ENCODE results near the gene FBXL14.
"Not testable (repeated sequence)": the region's sequence is repeated elsewhere in the genome, so short reads cannot be mapped to it uniquely, and the experiment has no call there.

FBXL14 gene

DNA sequence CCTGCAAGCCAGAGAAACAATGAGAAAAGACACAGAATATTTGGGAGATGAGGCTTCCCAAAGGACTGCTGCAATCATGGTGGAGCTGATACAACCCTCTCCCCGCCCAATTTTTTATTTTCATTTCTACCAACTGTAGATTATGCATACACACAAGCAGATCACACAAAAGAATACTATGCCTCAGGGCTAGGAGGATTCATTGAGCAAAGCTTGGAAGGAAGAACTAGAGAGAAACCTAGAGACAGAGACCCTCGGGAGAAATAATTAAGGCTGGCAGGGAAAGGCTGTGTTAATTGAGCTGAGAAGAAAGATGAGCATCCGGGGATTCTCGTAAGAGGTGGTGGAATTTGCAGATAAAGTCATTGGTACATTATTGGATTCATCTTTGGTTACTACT is 24.8 kb upstream of the FBXL14 start:
- DNase-seq = no peak

DNA sequence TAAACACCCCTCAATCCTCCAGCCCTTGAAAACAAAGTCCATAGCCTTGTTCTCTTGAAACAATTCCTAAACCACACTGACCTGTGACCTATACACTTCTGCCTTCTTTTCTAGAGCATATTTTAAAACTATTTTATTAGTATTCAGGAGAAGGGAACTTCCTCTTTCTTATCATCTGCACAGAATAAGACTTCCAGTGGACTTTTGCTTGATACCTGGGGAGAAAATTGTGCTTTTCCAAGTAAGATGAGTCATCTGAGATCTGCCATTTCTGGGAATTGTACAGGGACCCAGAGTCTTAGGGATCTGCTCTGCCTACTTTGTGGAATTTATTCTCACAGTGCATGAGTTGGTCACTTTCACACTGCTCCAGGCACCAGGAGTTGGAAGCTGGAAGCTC is 24.1 kb upstream of the FBXL14 start:
- DNase-seq = no peak

DNA sequence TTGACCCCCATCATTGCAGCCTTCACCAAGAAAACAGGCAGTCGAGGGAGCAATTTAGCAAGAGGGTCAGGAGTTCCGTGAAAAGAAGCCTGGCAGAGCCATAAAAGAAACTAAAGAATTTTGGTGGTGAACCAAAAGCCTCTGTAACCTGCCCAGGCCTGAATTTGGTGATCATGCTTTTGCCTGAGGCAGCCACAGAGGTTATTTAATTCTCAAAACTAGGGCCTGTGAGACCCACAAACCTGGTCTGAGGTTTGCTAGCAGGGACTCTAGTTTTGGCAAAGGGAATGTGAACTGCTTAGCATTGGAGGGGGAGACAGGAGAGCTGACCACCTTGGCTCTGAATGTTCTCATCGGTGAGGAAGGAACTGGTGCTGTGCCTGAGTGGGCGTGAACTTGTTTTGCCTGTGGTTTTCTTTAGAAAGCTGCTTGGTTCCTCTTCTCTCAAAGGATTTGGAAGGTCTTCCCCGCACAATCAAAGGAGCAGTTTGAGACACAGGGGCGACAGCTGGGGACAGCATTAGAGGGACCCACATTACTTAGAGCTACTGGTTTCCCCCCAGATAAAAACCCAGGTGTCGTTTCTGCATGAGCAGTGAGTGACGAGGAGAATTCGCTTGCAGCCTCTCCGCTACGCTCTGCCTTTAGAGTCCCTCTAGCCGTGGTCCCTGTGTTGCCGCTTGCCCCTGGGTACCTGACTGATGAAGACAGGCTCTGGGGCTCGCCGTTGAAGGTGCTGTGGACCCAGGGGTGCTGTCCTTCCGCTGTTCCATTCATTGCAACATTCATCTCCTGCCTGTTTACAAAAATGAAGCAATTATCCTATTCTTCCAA is 22.1 kb upstream of the FBXL14 start:
- peak; percentile 82 for DNase-seq

DNA sequence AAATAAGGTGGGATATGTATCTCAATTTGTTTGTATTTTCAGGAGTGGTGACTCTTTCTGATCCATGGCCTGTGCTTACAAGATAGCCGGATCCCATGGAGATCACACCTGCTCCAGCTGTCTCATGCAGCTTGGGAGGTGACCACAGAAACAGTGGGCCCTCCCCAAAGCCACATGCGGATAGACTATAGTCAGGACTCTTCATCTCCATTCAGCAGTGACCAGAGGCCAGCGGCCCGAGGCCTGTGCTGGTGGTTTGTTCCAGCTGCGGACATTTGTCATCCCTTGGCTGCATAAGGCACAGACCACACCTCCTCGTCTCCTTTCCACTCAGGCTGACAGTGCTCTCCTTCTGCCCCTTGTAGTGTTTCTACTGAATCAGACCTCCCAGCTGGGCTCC is 20.0 kb upstream of the FBXL14 start:
- no peak for DNase-seq

GRCh38 chr12:1613860-1614259 is 19.5 kb upstream of the FBXL14 start:
- DNase-seq = no peak

- no peak for DNase-seq
These were observed 17.6 kb upstream of the FBXL14 start for GRCh38 chr12:1611803-1612572.

GRCh38 chr12:1610072-1610643 is 15.8 kb upstream of the FBXL14 start:
- DNase-seq = no peak

DNA sequence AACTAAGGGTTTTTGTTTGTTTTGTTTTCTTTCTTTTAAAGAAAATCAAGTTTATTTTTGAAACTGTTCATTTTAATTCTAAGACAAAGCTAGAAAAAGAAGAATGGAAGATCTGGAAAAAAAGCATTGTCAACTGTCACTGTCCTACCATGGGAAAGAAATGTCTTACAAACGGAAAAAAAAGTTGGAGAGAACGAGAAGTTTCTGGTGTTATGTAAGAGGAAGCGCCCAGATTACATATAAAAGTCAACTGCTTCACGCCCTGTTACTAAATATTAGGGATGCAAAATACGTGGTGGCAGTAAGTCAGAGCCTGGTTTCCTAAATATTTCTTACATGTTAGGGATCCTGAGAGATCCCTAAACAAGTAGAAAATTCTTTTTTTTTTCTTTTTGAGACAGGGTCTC is 14.3 kb upstream of the FBXL14 start:
- DNase-seq = peak; percentile 91

- DNase-seq = peak; percentile 76
These were observed 13.7 kb upstream of the FBXL14 start for GRCh38 chr12:1607940-1608712.

DNA sequence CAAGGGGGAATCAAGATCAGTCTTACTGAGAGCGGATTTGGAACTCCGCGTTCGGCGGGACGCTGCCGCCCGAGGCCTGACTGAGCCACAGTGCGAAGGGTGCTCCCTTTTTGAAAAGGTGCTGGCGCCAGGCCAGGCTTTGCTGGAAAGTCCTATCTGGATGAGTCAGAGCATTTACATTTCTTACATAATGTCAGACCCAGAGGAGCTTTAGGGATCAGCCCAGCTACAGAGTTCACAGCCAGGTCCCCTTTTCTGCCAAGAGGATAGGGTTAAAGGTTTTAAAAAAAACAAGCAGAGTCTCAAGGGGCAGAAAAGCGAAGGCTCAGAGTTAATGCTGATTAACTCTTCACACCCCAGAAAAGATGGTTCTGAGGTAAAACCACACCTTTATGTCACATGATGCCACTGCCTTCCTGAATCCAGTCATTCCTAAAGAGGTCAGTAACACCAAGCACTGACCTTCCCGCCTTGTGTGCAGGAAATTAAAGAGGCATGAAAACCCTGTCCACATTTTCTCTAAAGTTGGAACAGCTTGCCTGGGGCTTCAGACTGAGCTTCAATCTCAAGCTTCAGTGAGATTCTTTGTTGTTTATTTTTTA is 11.7 kb upstream of the FBXL14 start:
- peak; percentile 97 for DNase-seq

GRCh38 chr12:1605129-1606020 is 11.0 kb upstream of the FBXL14 start:
- peak; percentile 92 for DNase-seq

DNA sequence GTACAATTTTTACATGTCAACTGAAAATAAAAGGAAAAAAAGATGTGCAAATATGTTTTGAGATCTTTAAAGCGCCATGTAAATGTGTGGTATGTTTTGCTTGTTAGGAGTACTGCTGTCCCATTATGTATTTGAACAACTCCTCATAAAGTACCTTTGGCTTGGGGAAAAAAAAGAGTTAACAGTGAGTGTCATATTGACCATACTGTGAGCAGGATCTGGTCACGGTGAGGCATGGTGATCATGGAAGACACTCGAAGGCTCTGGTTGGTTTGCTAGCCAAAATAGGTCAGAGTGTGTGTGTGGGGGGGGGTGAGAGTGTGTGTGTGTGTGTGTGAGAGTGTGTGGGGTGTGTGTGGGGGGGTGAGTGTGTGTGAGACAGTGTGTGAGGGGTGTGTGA is 10.1 kb upstream of the FBXL14 start:
- no peak for DNase-seq

- DNase-seq = peak; percentile 75
These were observed 9.1 kb upstream of the FBXL14 start for GRCh38 chr12:1603269-1603993.

DNA sequence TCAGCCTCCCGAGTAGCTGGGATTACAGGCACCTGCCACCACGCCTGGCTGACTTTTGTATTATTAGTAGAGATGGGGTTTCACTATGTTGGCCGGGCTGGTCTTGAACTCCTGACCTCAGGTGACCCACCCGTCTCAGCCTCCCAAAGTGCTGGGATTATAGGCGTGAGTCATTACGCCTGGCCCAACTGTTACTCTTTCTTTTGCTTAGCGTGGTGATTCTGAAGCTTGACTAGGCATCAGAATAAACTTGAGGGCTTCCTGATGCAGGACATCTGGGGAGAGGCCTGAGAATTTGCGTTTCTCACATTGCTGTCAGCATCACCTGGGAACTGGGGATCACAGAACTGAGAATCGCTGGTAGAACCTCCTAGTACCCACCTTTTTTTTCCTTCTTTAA is 8.3 kb upstream of the FBXL14 start:
- DNase-seq = not testable (repeated sequence)

DNA sequence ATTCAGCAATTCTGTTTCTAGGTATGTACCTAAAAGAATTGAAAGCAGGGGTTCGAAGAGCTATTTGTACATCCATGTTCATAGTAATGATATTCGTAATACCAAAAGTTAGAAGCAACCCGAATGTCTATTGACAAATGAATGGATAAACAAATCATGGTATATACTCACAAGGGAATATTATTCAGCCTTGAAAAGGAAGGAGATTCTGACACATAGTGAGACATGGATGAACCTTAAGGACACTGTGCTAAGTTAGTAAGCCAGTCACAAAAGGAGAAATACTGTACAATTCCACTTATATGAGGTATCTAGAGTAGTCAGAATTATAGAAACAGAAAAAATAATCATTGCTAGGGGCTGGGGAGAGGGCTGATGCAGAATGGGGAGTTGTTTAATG is 4.4 kb upstream of the FBXL14 start:
- no peak for DNase-seq

DNA sequence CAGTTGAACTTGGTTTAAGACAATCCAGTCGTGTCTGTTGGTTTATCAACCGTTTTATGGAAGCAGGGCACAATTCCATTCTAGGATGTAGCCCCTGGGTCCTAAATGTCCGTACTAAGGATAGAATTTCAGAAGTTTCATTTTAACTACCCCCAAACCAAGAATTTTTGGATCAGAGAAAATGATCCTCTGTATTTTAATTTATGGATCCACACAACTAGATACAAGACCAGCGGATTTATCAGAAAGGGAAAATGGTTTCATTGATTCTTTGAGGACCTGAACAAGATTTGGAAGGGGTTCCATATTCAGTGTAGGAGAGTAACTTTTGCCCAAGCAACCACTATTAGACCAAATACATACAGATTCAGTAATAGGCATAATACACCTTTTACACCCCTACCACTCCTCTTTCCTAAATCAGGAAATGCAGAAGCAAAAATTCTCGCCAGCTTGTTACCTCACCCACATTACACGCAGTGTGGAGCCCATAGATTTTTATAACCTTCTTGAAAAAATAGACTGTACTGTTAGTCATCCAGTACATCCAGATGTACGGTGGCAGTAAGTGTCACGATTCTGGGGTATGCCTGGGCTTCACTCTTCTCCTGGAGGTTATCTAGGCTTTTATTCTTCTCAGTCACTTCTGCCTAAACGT is 1.4 kb upstream of the FBXL14 start:
- no peak for DNase-seq

- no peak for DNase-seq
These were observed 713 bp upstream of the FBXL14 start for GRCh38 chr12:1595026-1595561.

DNA sequence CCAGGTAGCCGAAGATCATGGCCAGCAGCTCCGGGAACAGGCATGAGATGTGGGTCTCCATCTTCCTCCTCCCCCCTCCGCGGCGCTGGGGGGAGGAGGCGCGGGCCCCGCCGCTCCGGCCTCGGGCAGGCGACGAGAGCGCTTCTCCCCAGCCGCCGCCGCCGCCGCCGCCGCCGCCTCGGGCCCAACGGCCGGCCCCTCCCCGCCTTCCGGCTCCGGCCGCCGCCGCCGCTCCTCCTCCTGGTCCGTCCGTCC is 448 bp downstream of the FBXL14 start:
- DNase-seq = peak; percentile 74

DNA sequence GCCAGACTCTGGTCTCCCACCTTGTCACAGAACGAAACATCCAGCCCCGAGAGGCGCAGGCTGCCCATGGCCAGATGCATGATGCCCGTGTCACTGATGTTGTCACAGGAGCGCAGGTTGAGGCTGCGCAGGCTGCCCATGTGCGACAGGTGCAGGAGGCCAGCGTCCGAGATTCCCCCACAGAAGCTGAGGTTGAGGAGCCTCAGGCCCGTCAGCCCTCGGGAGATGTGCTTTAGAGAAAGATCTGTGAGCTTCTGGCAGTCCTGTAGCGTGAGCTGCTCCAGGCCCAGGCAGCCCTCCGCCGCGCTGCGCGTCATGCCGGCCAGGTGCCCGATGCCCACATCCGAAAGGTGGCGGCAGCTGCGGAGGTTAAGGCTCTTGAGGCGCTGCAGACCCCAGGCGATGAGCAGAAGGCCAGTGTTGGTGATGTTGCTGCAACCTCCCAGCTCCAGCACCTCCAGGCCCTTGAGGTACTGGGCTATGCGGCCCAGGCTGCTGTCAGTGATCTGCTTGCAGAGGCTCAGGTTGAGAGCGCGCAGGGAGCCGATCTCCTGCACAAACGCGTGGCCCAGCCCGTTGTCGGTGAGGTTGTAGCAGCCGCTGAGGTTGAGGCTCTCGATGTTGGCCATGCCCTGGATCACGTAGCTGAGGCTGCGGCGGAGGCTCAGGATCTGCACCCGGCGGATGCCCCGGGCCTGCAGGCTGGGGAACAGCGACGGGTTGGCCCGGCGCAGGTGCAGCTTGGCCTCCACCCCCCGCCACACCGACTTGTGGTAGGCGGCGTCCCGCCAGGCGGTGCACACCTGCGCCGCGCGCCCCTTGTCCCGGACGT is 991 bp downstream of the FBXL14 start:
- DNase-seq = no peak

All from inflammatory macrophage treated with lipopolysaccharide for 4 hours (primary cell).